ENCODE data around the gene COMMD1.
"Not testable (repeated sequence)": the region's sequence is repeated elsewhere in the genome, so short reads cannot be mapped to it uniquely, and the experiment has no call there.

Gene COMMD1

GRCh38 chr2:62133320-62133823, 227.9 kb downstream of the COMMD1 start:
- H3K27me3 ChIP-seq (ENCODE audit: insufficient read depth, low read length) = no peaks in the 10 kb centered on the region
- peaks cover 3% of the 10 kb centered on the region; the same call in 1 of the 2 replicates for H3K4me1 ChIP-seq (ENCODE audit: insufficient read depth, low read length)
- no peak overlapping the region for H3K9ac ChIP-seq (ENCODE audit: low read depth, low read length)
- H3K36me3 ChIP-seq (ENCODE audit: insufficient read depth, low read depth, low read length) = no peaks in the 10 kb centered on the region
- H3K9me3 ChIP-seq (ENCODE audit: insufficient read depth, low read depth, low read length) = no peaks in the 10 kb centered on the region
- H3K4me3 ChIP-seq (ENCODE audit: low read length) = no peak overlapping the region
- no peak overlapping the region for H3K27ac ChIP-seq (ENCODE audit: low read length)

DNA sequence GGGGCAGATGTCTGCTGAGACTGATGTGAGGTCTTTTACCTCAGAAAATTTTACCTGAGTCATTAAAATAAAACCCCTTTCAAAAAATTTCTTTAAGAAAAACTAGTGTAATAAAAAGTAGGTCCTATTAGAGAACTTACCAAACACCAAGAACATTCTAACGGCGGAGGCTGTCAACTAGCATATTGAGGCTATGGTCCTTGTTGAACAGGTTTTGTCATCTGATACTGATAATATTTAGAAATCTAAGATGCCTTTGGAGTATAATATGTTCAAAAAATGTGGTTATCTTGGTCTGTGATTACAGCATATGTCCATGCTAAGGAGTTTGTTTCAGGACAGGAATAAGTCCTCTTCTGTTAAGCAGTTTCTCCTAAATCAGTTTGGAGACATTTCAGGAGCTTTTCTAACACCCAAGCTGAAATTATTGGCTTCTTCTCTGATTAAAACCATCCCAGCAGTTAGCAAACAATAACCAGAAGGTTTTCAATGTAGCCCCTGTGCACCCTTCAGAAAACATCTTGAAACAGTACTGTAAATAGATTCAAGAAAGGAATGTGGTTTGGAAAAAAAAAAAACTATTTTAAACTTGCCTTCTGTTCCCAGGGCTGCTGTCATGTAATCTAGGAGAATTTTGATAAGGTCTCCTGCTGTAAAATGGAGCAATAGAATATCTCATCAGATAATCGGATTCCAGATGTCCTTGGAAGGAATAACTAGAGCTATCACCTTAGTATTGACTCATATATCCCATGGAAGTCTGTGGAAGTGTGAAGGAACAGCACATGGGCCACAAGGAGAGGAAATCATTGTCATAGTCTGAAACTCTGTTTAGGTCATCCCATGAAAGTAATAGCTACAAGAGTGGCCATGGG, 231.7 kb downstream of the COMMD1 start:
- Histone ChIP-seq H3K4me3 (ENCODE audit: low read length) (no peak overlapping the region), H3K27ac (ENCODE audit: low read length) (no peak overlapping the region), H3K9ac (ENCODE audit: low read depth, low read length) (no peak overlapping the region), H3K36me3 (ENCODE audit: insufficient read depth, low read depth, low read length) (no peaks in the 10 kb centered on the region), H3K27me3 (ENCODE audit: insufficient read depth, low read length) (no peaks in the 10 kb centered on the region), H3K9me3 (ENCODE audit: insufficient read depth, low read depth, low read length) (no peaks in the 10 kb centered on the region), H3K4me1 (ENCODE audit: insufficient read depth, low read length) (peaks cover 3% of the 10 kb centered on the region; the same call in 1 of the 2 replicates)

- H3K36me3 ChIP-seq (ENCODE audit: insufficient read depth, low read depth, low read length) = no peaks in the 10 kb centered on the region
- H3K9me3 ChIP-seq (ENCODE audit: insufficient read depth, low read depth, low read length) = no peaks in the 10 kb centered on the region
- no peak overlapping the region for H3K27ac ChIP-seq (ENCODE audit: low read length)
- no peaks in the 10 kb centered on the region for H3K27me3 ChIP-seq (ENCODE audit: insufficient read depth, low read length)
- no peak overlapping the region for H3K9ac ChIP-seq (ENCODE audit: low read depth, low read length)
- H3K4me1 ChIP-seq (ENCODE audit: insufficient read depth, low read length) = peaks cover 6% of the 10 kb centered on the region; the same call in 1 of the 2 replicates
- no peak overlapping the region for H3K4me3 ChIP-seq (ENCODE audit: low read length)
These were observed 235.1 kb downstream of the COMMD1 start for GRCh38 chr2:62140426-62141141.

GRCh38 chr2:62141142-62141740, 235.8 kb downstream of the COMMD1 start:
- Histone ChIP-seq H3K27me3 (ENCODE audit: insufficient read depth, low read length) (no peaks in the 10 kb centered on the region), H3K27ac (ENCODE audit: low read length) (no peak overlapping the region), H3K9me3 (ENCODE audit: insufficient read depth, low read depth, low read length) (no peaks in the 10 kb centered on the region), H3K4me1 (ENCODE audit: insufficient read depth, low read length) (peaks cover 3% of the 10 kb centered on the region; the same call in 1 of the 2 replicates), H3K36me3 (ENCODE audit: insufficient read depth, low read depth, low read length) (no peaks in the 10 kb centered on the region), H3K4me3 (ENCODE audit: low read length) (no peak overlapping the region), H3K9ac (ENCODE audit: low read depth, low read length) (no peak overlapping the region)

- Histone ChIP-seq H3K9ac (ENCODE audit: low read depth, low read length) (no peak overlapping the region), H3K36me3 (ENCODE audit: insufficient read depth, low read depth, low read length) (no peaks in the 10 kb centered on the region), H3K27ac (ENCODE audit: low read length) (no peak overlapping the region), H3K4me3 (ENCODE audit: low read length) (no peak overlapping the region), H3K27me3 (ENCODE audit: insufficient read depth, low read length) (no peaks in the 10 kb centered on the region), H3K4me1 (ENCODE audit: insufficient read depth, low read length) (peaks cover 3% of the 10 kb centered on the region; the same call in 1 of the 2 replicates), H3K9me3 (ENCODE audit: insufficient read depth, low read depth, low read length) (no peaks in the 10 kb centered on the region)
These were observed 236.6 kb downstream of the COMMD1 start for GRCh38 chr2:62142054-62142453.

- Histone ChIP-seq H3K4me3 (ENCODE audit: low read length) (no peak overlapping the region), H3K9ac (ENCODE audit: low read depth, low read length) (no peak overlapping the region), H3K36me3 (ENCODE audit: insufficient read depth, low read depth, low read length) (no peaks in the 10 kb centered on the region), H3K27me3 (ENCODE audit: insufficient read depth, low read length) (no peaks in the 10 kb centered on the region), H3K9me3 (ENCODE audit: insufficient read depth, low read depth, low read length) (no peaks in the 10 kb centered on the region), H3K4me1 (ENCODE audit: insufficient read depth, low read length) (peaks cover 3% of the 10 kb centered on the region; the same call in 1 of the 2 replicates), H3K27ac (ENCODE audit: low read length) (no peak overlapping the region)
These were observed 238.2 kb downstream of the COMMD1 start for GRCh38 chr2:62143696-62144095.

- Histone ChIP-seq H3K36me3 (ENCODE audit: insufficient read depth, low read depth, low read length) (no peaks in the 10 kb centered on the region), H3K9me3 (ENCODE audit: insufficient read depth, low read depth, low read length) (no peaks in the 10 kb centered on the region), H3K27me3 (ENCODE audit: insufficient read depth, low read length) (no peaks in the 10 kb centered on the region), H3K9ac (ENCODE audit: low read depth, low read length) (no peak overlapping the region), H3K4me1 (ENCODE audit: insufficient read depth, low read length) (peaks cover 3% of the 10 kb centered on the region; the same call in 1 of the 2 replicates), H3K4me3 (ENCODE audit: low read length) (no peak overlapping the region), H3K27ac (ENCODE audit: low read length) (no peak overlapping the region)
These were observed 239.4 kb downstream of the COMMD1 start for GRCh38 chr2:62144689-62145477.

DNA sequence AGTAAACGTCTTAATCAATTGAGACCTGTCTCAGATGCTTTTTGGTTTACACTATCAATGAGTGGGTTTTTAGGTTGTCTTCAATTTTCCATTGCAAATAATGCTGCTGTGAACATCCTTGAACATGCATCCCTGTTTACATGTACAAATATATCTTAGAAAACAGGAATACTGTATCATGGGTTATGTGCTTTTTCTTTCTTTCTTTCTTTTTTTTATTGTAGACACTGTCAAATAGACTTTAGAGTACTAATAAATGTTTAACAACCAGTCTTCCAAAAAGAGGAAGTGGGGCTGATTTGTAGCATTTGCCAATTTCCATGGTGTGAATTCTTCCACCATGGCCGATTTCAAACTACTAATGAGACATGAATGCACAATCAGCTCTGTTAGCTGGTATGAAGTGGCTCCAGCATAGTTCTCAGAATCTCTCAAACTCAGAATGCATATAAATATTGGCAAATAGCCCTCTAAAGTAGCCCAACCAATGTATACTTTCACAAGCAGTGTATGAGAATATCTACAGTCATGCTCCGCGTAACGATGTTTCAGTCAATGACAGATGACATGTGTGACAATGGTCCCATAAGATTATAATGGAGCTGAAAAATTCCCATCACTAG, 240.1 kb downstream of the COMMD1 start:
- Histone ChIP-seq H3K36me3 (ENCODE audit: insufficient read depth, low read depth, low read length) (no peaks in the 10 kb centered on the region), H3K9me3 (ENCODE audit: insufficient read depth, low read depth, low read length) (no peaks in the 10 kb centered on the region), H3K27ac (ENCODE audit: low read length) (no peak overlapping the region), H3K4me3 (ENCODE audit: low read length) (no peak overlapping the region), H3K27me3 (ENCODE audit: insufficient read depth, low read length) (no peaks in the 10 kb centered on the region), H3K4me1 (ENCODE audit: insufficient read depth, low read length) (peaks cover 4% of the 10 kb centered on the region; the same call in 1 of the 2 replicates), H3K9ac (ENCODE audit: low read depth, low read length) (no peak overlapping the region)

- not testable (repeated sequence) for H3K36me3 ChIP-seq (ENCODE audit: insufficient read depth, low read depth, low read length); H3K4me1 ChIP-seq (ENCODE audit: insufficient read depth, low read length)
These were observed 241.3 kb downstream of the COMMD1 start for GRCh38 chr2:62146790-62147189.

GRCh38 chr2:62147610-62148301, 242.3 kb downstream of the COMMD1 start:
- peaks cover 12% of the 10 kb centered on the region; the same call in 1 of the 2 replicates for H3K4me1 ChIP-seq (ENCODE audit: insufficient read depth, low read length)
- no peak overlapping the region for H3K27ac ChIP-seq (ENCODE audit: low read length)
- no peaks in the 10 kb centered on the region for H3K36me3 ChIP-seq (ENCODE audit: insufficient read depth, low read depth, low read length)
- no peaks in the 10 kb centered on the region for H3K27me3 ChIP-seq (ENCODE audit: insufficient read depth, low read length)
- no peaks in the 10 kb centered on the region for H3K9me3 ChIP-seq (ENCODE audit: insufficient read depth, low read depth, low read length)
- no peak overlapping the region for H3K9ac ChIP-seq (ENCODE audit: low read depth, low read length)
- no peak overlapping the region for H3K4me3 ChIP-seq (ENCODE audit: low read length)

More at GRCh38 chr2:62146790-62147189, 241.3 kb downstream of the COMMD1 start:
- H3K9me3 ChIP-seq (ENCODE audit: insufficient read depth, low read depth, low read length); H3K27ac ChIP-seq (ENCODE audit: low read length); H3K27me3 ChIP-seq (ENCODE audit: insufficient read depth, low read length); H3K4me3 ChIP-seq (ENCODE audit: low read length); H3K9ac ChIP-seq (ENCODE audit: low read depth, low read length): not testable (repeated sequence)
